ENCODE results near the gene DAAM1.

Gene DAAM1

GRCh38 chr14:59293935-59294661 is 105.6 kb downstream of the DAAM1 start:
- DNase-seq, result no peak

GRCh38 chr14:59294662-59294992 is 106.2 kb downstream of the DAAM1 start:
- DNase-seq, result no peak

DNA sequence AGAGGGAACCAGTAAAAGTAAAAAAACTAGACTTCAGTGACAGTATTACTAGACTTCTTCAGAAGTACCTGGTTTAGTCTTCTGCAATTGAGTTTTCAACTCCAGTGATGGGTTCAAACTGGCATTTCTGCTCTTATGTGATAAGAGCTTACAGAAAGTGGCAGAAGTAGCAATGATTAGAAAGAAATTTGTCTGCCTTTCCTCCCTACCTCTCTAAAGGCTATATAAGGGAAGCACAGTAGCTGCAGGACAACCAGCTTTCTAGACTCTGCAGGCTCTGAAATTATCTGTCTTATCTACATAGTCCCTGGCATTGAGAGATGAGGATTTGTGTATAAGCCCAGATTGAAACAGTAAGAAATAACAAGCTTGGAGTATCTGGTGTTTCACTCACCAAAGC is 107.5 kb downstream of the DAAM1 start:
- DNase-seq, result no peak

- no peak for DNase-seq
Observed at GRCh38 chr14:59296508-59296907, 108.0 kb downstream of the DAAM1 start.

DNA sequence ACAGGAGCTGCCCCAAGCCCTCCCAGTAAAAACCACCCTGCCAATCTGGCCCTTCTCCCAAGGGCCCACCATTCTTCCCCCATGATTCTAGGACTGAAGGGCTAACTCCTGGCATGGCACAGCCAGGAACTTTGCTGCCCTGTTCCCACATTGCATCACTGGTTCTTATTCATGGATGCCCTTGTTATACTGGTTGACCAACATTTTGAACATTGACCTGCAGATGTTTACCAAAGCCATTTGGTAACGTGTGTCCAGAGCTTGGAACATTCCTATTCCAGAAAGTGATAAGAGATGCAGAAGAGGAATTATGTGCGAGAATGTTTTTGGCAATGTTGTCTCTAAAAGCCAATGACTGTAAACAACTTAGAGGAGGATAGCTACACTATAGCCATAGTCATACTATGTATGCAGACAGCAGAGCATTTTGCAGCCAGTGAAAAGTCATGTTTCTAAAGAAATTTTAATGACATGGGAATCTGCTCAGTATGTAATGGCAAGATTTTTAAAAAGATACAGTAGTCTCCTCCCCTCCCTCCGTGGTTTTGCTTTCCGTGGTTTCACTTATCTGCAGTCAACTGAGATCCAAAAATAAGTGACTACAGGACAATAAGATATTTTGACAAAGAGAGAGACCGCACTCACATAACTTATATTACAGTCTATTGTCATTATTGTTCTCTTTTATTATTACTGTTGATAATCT is 108.8 kb downstream of the DAAM1 start:
- no peak for DNase-seq

DNA sequence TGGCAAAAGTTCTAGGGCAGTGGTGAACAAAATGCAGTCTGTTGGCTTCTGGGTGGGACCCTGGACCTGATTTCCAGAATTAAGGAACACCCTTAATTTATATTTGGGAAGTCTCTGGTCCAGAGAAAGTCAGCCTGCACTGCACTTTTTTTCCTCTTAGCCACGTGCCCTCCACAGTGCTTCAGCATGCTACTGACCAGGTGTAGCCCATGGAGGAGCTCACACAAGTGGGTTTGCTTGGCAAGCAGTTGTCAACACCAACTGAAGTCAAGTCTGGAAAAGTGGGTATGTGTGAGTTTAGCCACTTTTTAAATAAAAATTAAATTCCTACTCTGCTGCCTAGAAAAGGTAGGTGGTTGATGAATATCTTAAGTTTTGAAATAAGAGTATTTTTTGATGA is 111.3 kb downstream of the DAAM1 start:
- no peak for DNase-seq

GRCh38 chr14:59301354-59301753 is 112.9 kb downstream of the DAAM1 start:
- DNase-seq, result no peak

DNA sequence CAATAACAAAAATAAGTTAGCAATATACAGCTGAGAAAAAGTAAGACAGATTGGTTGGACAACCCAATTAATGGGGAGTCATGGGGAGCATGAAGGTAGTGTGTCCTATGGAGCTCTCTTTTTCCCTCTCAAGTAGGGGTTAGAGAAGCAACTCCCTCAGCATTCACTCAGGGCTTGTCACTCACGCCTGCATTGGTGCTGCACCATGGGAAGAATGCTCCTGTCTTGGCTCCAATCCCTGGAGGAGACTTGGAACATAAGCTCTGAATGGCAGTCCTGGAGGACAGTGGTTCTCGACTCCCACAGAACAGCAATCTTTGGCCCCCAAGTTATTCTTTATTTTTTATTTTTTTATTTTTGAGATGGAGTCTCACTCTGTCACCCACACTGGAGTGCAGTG is 113.8 kb downstream of the DAAM1 start:
- DNase-seq, result no peak

DNA sequence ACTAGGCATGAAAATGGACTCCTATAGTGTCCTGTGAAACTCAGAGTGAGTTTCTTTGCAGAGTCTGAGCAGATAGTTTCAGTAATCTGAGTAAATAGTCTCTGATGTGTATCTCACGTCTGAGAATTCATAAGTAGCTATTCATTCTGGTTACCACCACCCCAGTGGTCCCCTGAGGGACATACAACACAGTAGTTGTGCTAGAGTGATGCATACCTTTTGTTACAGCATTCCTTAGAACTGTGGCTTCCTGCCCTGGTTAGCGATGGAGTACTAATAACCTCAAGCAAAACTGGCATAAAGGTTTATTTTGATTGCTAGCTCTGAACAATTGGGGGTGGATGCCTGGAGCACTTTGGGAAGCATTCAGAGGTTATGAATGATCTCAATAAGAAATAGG is 114.7 kb downstream of the DAAM1 start:
- DNase-seq, result peak; percentile 92

- peak; percentile 87 for DNase-seq
Observed at GRCh38 chr14:59305231-59305630, 116.8 kb downstream of the DAAM1 start.

GRCh38 chr14:59305836-59306555 is 117.5 kb downstream of the DAAM1 start:
- peak; percentile 87 for DNase-seq

GRCh38 chr14:59306775-59307174 is 118.3 kb downstream of the DAAM1 start:
- peak; percentile 59 for DNase-seq

GRCh38 chr14:59308086-59308485 is 119.6 kb downstream of the DAAM1 start:
- no peak for DNase-seq

- peak; percentile 35 for DNase-seq
Observed at GRCh38 chr14:59308673-59309072, 120.2 kb downstream of the DAAM1 start.

- no peak for DNase-seq
Observed at GRCh38 chr14:59309291-59309900, 120.9 kb downstream of the DAAM1 start.

GRCh38 chr14:59310633-59311032 is 122.2 kb downstream of the DAAM1 start:
- no peak for DNase-seq

GRCh38 chr14:59311723-59312122 is 123.3 kb downstream of the DAAM1 start:
- DNase-seq, result no peak

DNA sequence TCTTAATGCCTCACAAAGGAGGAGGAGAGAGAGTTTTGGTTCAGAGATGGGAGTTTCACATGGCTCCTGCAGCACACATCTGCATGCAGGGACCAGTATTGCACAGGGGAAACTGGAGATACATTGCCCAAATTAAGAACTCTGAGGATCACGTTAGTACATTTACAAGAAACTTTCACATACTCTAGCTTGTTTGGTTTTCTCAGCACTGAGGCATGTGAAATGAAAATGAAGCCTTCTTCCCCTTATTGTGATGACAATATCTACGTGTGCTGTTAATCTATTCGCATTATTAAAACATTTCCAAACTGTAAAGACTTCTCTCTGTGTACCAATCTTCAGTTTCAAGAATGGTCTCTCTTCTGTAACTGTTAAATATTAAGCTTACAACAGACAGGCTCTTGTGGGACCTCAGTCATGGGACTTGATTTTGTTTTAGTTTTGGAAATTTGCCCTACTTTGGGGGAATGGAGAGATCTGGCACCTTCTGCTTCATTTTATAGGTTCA is 124.7 kb downstream of the DAAM1 start:
- DNase-seq, result no peak

GRCh38 chr14:59313658-59314608 is 125.5 kb downstream of the DAAM1 start:
- DNase-seq, result no peak

DNA sequence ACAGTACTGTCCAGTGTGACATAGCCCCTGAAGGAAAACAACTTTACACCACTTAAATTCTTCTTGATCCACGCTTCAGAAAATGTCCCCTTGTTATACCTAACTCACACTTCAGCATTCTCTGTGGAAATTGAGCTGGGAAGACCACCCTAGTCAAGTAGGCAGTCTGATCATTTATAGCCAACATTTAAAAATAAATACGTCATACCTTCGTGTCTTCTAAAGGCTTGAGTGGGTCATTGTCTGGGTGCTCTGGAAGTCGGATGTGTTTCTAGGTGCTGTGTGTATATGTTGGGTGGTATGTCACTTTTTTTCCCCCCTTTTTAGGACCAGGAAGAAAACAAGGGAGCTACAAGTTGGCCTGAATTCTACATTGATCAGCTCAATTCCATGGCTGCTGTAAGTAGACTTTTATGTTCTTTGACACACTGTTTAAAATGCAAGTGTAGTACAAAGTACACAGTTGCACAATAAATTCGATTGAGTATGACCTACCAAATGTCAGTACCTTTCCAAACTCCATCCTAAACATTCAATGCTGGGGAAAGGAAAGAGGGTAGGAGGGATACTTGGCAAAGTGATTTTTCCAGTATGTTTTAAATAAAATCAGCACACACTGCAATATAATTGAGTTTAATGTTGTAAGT is 126.6 kb downstream of the DAAM1 start:
- no peak for DNase-seq

- no peak for DNase-seq
Observed at GRCh38 chr14:59316151-59316830, 127.8 kb downstream of the DAAM1 start.

All from fibroblast of skin of back (primary cell).